Activated T-helper 1 cell treated with Interleukin-2 at 50 U/mL for 16 hours (primary cell): ENCODE results near the gene OGG1.

Experiments used
- DNase-seq: peaks from one replicate; pipeline ENCODE4 v3.0.0-alpha.2; 2020; ENCODE audit warnings: low read depth

Gene OGG1

DNA sequence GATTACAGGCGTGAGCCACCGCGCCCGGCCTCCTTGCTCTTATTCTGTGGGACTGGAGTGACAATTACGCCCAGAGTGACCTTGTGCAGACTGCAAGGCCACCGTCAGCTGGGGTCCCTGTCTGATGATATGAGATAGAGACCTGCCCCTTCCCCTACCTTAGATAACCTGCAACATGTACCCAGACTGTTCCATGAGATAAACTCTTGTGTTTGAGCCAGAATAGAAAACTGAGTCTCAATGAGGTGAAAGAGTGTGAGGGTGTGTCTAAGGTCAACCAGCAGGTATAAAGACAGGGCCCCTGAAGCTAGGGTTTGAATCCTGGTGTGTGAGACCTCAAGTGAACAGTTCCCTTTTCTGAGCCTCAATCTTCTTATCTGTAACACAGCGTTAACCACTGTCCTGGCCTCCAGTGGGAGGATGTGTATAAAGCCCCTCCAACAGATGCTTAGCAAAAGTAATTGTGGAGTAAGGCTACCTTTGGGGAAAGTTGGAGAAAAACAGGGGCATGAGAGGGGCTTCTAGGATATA lies 36.5 kb downstream of the OGG1 start:
- no peak for DNase-seq

DNA sequence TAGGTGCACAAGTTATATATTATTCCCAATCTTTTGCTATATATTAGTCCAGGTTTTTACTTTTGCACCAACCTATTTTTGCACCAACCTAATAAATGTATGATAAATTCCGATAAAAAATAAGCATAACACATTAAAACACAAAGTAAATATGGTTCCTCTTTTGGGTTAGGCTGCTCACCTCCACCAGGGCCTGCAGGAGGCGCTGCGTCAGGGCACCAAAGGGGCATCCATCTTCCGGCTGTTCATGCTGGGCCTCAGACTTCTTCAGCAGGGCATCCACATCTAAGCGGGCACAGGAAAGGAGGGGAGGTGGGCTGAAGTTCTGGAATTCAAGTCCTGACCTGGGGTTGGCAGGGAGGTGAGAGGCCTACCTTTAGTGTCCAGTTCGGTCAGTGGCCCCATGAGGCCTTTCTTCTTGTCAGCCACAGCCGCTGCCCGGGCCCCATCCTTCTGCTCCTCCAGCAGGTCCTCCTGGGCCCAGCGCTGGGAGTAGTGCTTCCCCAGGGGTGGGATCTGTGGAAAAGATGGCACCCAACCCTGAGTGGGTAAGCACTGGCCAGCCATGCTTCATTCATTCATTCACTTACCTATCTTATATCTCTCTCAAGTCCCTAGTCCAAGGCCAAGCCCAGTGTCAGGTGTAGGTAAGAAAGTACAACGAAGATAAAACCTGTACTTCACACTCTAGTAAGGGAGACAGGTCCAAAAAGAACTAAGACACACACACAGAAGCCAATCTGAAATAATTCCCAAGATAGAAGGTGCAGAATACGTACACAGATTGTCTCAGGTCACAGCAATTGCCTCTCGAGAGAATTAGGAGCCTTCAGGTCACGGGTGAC lies 37.3 kb downstream of the OGG1 start:
- no peak for DNase-seq

DNA sequence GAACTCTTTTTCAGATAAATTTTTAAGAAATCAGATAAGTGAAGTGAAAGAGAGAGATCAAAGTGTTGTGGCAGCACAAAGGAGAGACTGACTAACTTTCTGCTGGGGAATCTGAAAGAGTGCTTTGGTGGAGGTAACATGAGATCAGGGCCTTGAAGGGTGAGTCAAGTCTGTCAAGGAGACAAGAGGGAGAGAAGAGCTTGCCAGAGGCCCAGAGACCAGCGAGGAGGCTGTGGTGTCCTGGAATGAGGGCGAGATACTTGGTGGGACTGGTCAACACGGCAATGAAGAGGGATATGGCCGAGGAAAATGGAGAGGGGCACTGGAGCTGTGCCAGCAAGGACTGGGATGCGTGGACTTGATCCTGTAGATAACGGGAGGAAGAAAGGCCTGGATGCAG lies 38.0 kb downstream of the OGG1 start:
- no peak for DNase-seq

DNA sequence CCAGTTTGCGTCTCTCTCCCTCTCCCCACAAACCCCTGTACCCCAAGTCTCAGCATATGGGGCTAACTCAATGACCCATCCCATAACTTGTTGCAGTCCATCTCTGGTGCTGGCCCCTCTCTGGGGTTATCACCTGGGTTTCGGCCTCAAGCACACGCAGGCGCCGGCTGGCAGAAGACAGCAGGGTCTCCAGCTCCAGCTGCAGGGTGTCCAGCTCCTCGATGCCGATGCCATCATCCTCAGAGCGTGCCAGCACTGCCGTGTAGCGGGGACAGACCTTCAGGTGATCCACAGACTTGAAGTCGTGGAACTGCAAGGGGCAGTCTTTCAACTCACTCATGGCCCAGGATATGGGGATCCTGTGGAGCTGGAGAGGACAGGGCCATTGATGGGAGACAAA lies 41.4 kb downstream of the OGG1 start:
- no peak for DNase-seq

DNA sequence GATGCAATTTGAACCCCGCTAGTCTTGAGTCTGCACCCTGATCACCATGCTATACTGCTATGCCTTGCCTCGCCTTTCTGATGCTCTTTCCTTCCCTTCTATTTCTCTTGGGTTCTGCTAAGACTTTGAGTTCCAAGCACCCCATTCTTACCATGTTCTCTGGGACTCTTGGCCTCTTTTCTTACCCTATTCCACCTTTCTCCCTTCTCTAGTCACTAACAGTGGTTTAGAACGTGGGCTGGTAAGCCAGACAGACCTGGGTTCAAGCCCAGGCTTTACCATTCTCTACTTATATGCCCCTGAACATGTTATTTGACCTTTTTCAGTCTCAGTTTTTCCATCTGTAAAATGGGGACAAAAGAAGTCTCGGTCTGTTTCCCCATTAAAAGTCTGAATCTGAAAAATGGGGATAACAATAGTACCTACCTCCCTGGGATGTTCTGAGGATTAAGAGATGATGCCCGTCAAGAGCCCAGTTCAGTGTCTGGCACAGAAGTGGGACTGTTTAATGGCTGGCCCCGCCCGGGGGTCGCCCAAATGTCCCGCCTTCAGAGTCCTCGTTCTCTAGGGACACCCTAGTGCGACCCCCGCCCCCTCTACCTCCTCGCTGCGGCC lies 42.1 kb downstream of the OGG1 start:
- DNase-seq: no peak

DNA sequence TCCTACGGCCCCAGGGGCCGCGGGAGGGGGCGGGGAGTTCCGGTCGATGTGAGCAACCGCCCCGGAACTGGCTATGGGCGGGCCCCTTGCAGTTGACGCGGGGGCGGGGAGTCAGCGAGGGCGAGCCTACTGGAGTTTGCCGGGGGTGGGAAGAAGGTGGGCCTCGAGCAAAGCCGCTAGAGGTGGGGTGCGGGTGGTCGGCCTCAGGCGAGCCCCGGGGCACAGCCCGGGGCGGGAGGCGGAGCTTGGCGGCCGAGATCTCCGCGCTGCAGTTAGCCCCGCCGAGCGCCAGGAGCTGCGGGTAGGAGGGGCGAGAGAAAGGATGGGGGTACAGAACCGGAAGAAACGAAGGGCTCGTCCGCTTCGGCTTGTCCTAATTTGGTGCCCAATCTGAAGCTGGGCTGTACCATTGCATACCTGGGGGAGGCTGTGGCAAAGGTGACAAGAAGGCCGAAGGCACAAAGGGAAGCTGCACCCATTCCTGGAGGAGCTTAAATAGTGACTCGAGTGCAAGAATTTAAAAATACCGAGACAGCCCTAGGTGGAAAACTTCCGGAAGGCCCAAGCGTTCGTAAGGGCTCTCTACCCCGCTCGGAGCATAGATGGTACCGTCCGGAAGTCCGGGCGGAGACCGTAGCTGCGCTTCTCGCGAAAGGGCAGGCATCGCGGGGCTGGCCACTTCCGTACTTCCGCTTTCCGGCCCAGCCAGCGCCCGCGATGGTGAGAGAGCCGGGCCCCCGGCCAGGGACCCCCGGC lies 42.8 kb downstream of the OGG1 start, which contains the start of the genes ARPC4 and TADA3:
ARPC4 (plus strand) TSS at position 678 of the 756 bp plus-strand sequence; CDS start at position 718, 40 bp downstream.
TADA3 (minus strand) TSS at position 69 of the 756 bp plus-strand sequence. CDS start 1,007 bp downstream, outside the sequence.
- peak; percentile 84 for DNase-seq

DNA sequence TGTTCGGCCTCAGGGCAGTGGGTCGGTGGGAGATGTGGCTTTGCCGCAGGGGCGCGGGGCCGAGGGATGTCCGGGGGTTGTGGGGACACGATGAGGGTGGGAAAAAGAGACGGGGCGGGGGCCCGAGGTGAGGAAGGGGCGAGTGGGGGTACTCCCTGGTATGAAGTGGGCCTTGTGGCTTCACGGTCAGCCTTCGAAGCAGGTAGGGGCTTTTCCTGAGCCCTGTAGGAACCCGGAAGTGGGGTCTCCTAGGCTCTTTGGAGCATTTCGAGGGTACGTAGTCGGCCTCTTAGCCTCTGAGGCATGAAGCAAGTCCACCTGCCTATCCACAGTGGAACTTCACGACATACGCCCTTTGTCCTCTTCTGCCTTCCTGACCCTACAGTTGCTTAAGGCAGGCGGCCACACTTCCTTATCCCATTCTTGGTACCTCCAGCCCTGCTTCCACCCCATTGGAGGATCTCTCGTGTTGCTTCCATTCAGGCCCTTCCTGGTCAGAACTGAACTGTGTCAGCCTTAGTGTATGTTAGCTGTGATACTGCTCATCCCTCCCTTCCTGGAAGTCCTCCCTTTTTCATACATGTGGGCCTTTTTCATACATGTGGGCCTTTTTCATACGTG lies 43.5 kb downstream of the OGG1 start:
- DNase-seq: no peak

DNA sequence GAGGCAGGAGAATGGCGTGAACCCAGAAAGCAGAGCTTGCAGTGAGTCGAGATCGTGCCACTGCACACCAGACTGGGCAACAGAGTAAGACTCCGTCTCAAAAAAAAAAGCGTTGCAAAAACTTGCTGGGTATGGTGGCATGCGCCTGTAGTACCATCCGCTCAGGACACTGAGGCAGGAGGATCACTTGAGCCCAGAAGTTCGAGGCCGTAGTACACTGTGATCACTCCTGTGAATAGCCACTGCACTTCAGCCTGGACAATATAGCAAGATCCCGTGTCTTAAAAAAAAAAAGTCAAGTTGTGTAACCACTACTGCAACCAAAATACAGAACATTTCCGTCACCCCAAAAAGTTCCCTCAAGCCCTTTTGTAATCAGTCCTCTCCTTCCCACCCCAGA lies 44.6 kb downstream of the OGG1 start:
- no peak for DNase-seq

DNA sequence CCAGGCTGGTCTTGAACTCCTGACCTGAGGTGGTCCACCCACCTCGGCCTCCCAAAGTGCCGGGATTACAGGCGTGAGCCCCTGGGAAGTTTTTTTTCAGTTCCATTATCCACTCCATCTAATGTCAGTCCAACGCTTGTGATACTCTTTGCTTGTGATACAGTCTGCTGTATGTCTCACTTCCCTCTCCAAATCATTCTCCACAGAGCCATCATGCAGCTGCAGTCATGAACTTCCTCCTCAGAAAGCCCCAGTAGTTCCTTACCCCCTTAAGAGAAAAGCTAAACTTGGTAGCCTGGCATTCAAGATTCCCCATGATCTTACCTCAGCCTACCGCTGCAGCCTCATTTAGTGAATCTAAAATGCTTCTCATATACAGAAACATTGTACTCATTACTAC lies 45.5 kb downstream of the OGG1 start:
- no peak for DNase-seq

DNA sequence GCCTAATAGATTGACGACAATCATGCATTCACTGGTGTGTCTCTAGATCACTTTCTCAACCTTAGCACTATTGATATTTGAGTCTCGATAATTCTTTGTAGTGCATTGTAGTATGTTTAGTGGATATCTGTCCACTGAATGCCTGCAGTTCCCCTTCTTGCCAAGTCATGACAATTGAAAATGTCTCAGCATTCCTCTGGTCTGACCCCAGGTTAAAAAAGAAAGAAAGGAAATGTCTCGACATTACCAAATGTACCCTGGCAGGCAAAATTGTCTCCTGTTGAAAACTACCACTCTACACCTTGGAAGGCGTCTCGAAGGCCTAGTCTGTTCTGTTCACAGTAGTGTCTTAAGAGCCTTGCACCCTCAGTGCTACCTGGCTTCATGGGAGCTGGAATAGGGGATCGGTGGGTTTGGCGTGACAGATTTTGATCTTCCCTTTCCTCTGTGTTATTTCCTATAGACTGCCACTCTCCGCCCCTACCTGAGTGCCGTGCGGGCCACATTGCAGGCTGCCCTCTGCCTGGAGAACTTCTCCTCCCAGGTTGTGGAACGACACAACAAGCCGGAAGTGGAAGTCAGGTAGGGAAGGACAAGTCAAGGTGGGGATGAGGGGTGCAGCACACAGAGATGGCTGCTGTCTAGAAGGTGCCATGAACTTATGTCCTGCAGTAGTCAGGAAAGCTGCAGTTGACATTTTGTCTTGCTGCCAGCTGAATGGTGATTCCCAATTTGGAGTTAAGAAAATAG lies 47.6 kb downstream of the OGG1 start:
- DNase-seq: no peak

DNA sequence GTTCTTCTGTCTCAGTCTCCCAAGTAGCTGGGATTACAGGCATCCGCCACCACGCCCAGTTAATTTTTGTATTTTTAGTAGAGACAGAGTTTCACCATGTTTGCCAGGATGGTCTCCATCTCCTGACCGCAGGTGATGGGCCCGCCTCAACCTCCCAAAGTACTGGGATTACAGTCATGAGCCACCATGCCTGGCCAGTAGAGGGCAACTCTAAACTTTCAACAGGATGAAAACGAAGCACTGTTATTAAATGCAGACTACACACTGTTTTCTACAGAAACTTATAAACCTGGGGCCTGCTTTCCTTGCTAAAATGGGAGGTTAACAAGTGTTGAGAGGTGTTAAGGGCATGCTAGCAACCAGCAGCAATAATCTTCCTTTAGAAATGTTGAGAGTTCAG lies 50.8 kb downstream of the OGG1 start:
- no peak for DNase-seq

DNA sequence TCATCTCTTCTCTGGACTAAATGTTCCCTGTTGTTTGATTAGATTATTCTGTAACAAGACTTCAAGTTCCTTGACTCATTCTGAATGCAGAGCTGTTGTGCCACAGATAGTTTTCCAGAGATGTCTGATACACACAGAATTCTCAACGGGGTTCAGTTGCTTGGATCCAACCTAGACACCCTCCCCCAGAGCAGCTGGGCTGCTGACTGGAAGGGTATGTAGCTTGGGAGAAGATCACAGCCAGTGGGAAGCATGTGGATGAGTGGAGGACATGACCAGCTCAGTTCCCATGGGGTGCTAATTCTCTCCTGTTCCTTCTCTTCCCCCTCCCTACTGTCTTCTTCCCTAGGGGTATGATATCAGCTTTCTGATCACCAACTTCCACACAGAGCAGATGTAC lies 53.7 kb downstream of the OGG1 start:
- no peak for DNase-seq

DNA sequence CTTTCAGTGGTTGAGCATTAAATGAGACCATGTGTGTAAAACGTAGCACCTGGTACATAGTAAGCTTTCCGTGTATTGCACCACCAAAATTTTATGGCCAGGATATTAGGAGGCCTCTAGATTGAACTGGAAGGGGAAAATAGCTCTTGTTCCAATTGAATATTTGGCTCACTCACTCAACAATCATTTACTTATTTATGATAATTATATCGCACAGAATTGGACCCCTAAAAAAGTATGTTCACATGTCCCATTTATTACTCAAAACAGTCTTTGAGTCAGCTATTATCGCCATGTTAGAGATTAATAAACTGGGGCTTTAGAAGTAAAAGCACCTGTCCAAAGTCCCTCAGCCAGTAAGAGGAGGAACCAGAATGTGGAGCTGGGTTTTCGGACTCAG lies 55.2 kb downstream of the OGG1 start:
- no peak for DNase-seq

DNA sequence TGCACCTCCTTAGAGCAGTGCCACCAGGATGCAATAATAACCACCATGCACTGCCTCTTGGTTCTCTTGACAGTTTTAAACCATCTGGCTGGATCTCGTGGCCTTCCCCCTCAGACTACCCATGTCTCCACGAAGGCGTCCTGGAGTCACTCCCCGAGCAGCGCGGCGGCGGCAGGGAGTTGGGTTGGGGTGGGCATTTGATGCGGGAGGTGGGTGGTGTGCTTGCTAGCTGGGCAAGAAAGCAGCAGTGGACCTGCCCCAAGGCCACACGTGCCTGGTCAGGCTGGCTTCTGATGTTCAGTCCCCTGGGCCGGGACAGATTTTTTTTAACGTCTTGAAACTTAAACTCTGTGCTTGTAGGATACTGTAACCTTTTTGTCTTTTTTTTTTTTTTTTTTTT lies 56.4 kb downstream of the OGG1 start:
- no peak for DNase-seq
